NCI-H2227 (cell line): Measurements from ENCODE around the gene ITGA11.

Experiments
- DNase-seq: peaks from one replicate; lab custom pipeline; 2025; ENCODE audit not compliant: unreplicated experiment; lab: John Stamatoyannopoulos, UW

The ITGA11 gene, protein sequence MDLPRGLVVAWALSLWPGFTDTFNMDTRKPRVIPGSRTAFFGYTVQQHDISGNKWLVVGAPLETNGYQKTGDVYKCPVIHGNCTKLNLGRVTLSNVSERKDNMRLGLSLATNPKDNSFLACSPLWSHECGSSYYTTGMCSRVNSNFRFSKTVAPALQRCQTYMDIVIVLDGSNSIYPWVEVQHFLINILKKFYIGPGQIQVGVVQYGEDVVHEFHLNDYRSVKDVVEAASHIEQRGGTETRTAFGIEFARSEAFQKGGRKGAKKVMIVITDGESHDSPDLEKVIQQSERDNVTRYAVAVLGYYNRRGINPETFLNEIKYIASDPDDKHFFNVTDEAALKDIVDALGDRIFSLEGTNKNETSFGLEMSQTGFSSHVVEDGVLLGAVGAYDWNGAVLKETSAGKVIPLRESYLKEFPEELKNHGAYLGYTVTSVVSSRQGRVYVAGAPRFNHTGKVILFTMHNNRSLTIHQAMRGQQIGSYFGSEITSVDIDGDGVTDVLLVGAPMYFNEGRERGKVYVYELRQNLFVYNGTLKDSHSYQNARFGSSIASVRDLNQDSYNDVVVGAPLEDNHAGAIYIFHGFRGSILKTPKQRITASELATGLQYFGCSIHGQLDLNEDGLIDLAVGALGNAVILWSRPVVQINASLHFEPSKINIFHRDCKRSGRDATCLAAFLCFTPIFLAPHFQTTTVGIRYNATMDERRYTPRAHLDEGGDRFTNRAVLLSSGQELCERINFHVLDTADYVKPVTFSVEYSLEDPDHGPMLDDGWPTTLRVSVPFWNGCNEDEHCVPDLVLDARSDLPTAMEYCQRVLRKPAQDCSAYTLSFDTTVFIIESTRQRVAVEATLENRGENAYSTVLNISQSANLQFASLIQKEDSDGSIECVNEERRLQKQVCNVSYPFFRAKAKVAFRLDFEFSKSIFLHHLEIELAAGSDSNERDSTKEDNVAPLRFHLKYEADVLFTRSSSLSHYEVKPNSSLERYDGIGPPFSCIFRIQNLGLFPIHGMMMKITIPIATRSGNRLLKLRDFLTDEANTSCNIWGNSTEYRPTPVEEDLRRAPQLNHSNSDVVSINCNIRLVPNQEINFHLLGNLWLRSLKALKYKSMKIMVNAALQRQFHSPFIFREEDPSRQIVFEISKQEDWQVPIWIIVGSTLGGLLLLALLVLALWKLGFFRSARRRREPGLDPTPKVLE

DNA sequence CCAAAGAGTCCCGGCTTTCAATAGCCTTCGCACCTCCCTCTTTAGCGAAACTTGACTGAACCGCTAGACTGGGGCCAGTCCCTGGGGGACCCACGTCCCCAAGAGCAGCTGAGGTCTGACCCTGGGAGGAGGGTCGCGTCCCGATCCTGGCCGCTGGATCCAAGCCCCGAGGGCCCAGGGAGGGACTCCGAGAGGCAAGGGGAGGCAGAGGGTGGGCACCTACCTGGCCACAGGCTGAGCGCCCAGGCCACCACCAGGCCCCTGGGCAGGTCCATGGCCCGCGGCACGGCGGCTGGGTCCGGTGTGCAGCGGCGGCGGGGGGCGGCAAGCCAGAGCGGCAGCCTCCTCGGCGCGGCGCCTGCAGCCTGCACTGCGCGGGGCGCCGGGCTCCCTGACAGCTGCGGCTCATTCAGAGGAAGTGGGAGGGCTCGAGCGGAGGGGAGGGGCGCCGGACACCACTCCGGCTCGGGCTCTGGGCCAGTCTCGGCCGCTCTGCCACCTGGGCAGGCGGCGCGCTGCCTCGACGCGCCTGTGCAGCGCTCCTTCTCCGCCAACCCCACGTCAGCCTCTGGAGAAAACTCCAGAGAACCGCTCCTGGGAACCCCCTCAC, at the start of gene ITGA11:
TSS of gene ITGA11 (minus strand) at position 372 of the 610 bp plus-strand sequence. CDS start at position 275, 97 bp downstream.
- peak; percentile 65 for DNase-seq

DNA sequence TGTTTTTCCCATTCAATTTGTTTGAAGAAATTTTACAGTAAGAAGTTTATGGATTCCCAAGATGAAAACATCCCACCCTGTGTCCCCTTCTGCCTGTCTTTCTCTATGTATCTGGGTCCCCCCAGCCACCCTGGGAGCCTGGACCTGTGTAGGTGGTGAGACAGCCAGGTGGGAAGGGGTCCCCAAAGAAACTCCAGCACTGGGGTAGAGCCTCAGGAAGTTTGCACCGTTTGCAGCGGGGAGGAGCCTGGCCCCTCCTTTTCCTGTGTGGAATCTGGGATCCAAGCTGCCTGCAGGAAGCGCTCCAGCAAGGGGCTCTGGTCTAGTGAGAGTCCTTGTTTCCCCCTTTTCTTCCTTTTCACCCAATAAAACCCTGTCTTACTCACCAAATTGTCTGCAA, 49.4 kb upstream of the ITGA11 start:
- DNase-seq, result no peak

DNA sequence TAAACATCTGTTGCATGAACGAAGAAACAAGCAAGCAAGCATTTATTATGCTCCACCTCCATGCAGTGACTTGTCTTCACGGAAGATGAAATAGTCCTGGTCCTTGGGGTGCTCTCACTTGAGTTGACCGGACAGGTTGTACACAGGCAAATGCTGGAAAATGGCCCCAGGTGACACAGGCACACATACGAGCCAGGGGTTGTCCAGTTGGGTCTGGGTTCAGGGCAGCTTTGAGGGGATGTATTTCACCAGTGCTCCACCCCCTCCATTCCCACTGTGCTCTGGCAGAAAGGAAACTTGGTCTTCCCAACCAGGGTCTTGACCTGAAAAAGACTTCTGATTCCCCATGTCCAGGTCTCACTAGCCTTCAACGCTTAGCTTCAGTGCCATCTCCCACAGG, 48.3 kb upstream of the ITGA11 start:
- DNase-seq, result no peak

DNA sequence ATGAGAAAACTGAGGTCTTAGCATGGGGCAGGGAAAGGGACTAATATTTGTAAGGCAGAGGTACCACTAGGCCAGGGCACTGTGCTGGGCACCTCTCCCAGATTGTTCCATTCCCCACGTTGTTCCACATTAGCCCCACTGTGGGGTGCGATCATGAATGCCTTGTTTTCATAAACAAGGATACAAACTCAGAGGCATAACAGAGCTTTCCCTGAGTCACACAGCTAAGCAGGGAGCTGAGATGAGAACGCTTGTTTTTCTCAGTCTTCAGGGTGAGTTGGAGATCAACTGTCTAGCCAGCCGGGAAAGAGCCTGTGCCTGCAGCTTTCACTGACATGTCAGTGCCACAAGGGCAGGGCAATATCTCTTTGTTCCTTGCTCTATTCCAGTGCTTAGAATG, 47.9 kb upstream of the ITGA11 start:
- DNase-seq, result no peak

DNA sequence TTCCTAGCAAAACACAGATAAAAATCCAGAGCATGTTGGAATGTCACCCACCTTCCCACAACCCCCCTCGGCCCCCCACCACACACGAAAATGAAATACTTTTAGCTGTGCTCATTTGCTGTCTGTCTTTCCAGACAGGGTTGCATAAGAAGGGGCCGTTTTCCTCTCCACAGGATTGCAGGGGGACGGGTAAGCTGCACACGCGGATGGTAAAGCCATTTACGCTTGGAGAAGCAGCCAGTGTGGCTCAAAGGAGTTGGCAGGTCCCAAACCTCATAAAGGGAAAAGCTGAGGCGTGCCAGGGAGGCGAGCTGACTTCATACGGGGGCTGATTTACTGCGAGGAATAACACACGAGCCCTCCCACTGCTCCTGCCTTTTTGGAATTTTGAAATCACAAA, 47.4 kb upstream of the ITGA11 start:
- DNase-seq, result no peak

DNA sequence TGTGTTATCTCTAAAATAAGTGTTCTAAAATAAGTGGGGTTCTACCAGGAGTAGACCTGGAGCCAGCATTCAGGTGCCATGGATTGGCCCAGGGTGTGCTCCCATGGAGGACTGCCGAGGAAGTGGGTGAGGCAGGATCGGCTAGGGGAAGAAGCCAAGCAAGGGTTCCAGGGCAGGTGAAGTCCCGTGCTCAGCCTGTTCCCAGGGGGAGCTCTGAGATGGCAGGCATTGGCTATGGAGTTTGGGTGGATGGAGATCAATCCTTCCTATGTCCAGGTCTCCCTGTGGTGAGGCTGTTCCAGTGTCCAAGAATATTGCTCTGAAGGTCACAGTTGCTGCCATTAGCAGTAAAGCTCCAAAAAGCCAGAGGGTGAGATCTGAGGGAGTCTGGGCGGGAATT, 46.9 kb upstream of the ITGA11 start:
- no peak for DNase-seq

DNA sequence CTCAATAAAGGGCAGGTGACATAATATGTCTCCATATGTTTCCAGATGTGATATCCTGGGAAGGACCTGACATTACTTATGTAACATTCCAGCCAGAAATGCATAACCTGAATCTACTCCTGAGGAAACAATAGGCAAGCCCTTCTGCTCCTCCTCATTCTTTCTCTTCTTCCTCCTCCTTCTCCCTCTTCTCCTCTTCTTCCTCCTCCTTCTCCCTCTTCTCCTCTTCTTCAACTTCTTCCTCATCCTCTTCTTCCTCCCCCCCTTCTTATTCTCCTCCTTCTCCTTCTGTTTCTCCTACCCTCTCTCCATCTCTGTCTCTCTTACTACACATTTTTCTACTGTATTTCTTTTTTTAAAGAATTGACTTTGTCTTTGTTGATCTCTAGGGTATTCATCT, 43.5 kb upstream of the ITGA11 start:
- no peak for DNase-seq

DNA sequence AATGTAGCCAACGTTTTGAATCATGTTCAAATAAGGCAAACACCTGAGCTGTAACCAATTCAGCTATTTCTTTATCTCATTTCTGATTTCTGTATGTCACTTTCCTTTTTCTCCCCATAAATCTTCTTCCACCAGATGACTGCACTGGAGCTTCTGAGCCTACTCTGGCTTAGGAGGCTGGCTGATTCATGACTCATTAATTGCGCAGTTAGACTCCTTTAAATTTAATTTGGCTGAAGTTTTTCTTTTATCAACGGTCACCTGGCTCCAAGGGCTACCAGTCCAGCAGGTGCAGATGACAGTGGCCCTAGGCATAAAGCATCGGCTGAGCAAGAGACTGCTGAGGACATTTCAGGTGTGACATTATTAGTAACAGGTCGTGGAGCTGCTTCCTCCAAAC, 39.6 kb upstream of the ITGA11 start:
- DNase-seq, result no peak

DNA sequence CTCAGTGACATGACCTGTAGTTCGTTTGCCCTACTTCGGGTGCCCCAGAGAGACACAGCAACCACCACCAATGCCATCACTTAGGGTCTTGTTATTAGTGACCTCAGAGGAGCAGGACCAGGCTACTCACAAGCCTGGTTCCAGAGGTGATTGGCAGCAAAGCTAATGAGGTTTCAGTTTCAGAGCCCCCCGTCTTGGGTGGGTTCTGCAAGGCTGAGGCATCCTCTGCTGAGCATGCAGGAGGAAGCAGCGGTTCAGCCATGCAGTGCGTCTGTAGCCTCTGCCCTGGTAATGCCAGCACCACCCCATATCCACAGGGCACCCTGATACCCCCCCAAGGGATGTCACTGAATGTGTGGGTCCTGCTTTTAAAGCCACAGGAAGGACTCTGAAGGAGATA, 39.0 kb upstream of the ITGA11 start:
- no peak for DNase-seq

DNA sequence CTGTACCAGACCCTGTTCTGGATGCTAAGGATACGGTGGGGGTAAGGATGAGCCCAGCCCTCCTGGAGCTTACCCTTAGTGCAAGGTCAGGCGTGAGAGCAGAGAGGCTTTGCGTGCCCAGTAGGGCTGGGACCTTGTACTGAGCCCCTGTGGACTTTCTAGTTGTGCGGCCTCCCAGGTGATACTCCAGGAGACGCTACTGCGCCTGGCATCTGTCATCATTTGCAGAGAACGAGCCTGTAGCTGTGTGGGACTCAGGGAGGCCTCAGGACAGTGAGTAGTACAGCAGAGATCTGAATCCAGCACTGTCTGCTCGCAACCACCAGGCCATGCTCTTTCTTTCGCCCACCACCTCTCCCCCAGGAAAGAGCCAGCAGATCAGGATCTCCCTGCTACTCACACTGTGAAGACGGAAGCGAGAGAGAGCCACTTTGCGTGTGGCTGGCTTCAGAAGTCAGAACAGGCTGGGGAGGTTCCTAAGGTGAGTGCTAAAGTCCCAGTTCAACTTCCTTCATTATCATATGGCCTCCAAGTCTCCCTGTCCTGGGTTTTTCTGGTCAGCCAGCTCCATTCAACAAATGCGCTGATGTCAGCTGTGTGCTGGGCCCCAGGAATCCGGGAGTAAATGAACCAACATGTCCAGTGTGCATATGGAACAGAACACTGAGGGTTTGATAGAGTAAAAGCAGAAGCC, 38.2 kb upstream of the ITGA11 start:
- DNase-seq, result no peak

DNA sequence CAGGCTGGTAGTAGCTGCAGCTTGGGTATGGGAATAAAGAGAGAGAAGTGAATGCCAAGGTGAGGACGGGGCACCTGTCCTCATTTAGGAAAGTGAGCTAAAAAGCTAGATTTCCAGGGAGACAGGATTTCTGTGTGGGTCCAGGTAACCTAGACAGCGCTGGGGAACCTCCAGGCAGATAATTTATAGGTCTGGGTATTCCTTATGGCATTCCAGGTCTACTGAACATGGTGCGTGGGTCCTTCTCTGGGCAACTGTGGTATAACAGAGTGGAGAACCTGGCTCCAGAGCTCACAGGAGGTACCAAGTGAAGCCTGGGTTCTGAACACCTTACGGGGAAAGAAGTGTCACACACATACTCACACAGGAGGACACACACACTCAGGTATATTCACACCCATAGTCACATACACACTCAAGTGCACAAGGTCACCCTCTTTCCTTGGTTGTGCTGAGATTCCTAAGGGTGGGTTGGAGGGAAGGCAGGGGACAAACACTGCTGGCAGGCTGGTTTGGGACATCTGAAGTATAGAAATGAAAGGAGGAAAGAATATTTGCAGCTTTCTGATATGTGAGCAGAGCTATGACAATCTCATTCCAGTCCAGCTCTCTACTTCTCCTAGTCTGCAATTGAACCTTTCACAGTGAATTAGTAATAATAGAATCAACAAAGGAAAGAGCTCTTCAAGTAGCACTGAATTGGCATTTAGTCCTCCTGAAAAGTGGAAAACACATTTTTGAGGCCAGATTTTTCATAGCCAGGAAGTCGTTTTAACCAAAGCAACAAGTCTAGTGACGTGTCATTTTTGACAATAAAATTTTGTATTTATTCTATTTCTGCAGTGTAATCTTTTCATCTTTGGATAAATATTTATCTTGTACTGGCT, 37.4 kb upstream of the ITGA11 start:
- DNase-seq, result no peak

DNA sequence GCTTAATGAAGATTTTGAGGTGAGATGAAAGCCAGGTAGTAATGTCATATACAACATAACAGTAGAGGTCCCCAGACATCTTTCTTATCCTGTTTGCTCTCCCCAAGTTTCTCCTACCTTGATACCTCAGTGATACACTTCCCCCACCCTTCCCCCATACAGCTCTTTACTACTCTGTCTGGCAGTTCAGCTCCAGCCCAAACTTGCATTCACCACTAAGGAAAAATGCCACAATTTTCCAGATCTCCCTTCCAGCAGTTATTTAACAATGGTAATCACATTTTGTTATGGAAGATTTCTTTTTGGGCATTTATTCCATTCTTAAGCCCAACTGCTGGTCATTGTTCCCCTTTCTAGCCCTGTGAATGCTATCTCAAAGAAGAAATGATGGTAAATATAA, 34.9 kb upstream of the ITGA11 start:
- no peak for DNase-seq

DNA sequence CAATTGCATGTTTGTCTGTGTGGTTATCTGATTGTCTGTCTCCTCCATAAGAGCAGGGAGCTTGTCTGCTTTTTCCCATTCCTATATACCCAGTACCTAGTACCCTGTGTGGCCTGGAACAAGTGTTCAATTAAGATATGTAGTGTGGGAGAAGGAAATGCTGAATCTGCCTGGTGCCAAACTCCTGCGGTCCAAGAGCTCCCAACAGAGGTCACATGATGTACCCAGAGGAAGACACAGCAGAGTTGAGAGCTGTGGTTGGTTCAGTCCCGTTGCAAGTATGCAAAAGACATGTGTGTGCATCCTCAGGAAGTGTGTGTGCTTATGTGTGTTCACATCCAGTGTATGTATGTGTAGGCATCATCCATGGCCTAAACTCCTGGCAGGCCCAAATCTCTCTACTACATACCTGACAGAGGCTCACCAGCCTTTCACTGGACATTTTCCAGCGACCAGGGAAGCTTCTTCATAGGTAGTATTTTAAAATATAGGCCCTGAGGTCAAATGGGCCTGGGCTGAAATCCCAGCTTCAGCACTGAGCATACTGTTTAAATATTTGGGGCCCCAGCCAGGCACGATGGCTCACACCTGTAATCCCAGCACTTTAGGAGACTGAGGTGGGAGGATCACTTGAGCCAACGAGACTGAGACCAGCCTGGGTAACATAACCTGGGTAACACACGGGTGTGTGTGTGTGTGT, 34.0 kb upstream of the ITGA11 start:
- DNase-seq, result no peak

DNA sequence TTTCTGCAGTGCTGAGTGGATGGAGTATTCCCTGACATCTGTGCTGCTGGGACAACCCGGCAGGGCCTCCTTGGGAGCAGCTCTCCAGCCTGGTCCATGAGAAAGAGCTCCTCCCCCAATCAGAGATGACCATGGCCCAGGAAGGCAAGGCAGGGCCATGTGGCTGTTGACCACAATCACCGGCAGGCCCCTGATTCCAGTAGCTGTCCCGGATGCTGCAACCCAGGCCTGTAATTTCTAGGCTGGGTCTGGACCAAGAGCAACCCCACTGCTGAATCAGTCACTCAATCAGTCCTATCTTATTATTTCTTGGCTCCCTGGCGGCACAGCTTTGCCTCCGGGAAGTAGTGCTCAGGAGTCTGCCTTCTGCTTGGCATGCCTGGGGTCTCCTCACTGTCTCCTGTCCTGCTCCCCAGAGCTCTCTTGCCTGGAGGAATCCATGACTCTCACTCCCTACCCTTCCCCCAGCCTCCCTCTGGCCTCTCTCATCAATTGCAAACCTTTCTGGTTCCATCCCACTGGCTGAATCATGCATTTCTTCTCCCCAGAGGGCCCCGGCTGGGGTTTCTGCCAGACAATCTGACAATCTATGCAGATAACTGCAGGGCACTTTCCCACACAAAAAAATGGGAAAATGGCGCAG, 32.6 kb upstream of the ITGA11 start:
- no peak for DNase-seq

DNA sequence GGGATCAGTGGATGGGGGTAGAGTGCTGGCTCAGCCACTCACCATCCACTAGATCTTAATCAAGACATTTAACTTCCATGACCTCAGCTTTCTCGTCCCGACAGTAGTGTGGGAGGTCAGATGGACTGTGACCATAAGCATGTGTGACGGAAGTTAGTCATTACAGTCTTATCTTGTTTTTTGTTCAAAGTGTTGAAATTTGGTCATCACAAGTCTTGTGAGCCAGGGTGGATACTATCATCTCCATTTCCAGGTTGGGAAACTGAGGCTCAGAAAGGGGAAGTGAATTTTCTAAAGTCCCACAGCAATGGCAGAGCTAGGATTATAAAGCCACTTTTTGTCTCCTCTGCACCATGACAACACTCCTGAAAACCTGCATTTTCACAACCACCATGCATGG, 32.0 kb upstream of the ITGA11 start:
- DNase-seq, result no peak

DNA sequence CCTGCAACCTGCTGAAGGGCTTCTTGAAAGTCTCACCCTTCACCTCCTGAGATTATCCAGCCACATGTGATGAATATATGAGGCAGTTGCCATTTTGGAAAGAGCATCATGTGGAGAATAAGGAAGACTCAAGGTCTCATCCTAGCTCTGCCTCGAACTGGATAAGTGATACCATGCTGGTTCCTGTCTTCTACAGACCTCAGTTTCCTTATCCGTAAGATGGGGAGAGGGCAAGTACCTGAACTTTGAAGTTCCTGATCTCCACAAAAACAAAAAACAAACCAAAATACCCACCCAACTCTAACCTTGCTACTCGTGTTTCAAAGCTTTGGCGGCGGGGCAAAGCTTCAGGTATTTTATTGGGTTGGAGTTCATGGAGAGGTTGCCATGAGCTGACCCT, 31.5 kb upstream of the ITGA11 start:
- no peak for DNase-seq

DNA sequence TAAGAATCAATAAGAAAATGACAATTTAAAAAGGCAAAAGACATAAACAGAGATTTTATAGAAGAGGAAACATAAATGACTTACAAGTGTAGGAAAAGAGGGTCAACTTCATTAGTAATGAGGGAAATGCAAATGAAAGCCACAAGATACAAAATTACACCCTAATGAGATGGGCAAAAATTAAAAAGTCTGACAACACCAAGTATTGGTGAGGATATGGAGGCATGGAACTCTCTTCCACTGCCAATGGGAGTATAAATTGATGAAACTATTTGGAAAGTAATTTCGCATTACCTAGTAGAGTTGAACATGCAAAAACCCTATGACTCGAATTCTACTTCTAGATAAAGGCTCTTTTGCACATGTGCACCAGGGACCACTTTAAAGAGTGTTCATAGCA, 28.2 kb upstream of the ITGA11 start:
- DNase-seq, result no peak

DNA sequence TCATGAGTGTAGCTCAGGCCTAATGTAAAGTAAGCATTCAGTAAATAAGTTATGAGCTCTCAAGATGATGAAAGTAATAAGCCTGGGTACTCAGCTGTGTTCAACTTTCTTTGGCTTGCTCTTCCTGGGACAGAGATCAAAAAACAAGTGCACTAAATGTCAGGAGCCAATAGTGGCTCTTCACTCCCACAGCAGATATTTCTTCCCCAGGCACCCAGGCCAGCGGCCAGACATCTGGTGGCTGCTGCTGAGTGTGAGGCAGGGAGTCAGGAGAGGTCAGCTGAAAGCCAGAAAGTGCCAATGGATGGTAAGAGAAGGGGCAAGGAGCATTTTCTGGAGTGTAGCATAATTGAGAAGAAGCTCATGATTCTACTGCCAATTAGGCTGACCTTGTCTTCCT, 18.2 kb upstream of the ITGA11 start:
- DNase-seq, result no peak

DNA sequence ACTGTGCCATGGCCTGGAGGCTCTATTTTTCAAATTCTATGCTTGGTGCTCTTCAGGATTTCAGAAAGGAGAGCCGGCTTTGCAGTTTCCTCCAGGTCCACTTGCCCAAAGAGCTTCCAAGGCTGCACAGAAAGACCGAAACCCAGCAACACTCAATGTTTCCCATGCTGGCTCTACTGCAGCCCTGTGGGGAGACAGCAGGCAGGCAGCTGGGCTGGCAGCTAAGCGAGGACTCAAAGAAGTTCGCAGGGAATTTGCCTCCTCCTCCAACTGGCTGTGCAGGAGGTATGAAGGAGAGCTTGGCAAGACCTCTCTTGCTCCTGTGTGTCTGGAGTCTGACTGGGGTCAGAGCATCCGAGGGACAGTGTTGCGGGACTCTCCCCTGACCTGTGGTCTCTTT, 17.4 kb upstream of the ITGA11 start:
- DNase-seq, result no peak
